Hypothalamus (tissue), 51 donors: ENCODE measurements around the gene NEURL1B.
"Not testable (repeated sequence)": the region's sequence is repeated elsewhere in the genome, so short reads cannot be mapped to it uniquely, and the experiment has no call there.

Experiments used
- DNase-seq, 51 donors: peaks; one replicate each; lab custom pipeline; 2025; lab: John Stamatoyannopoulos, UW

Gene NEURL1B

GRCh38 chr5:172640822-172641358, at the start of gene NEURL1B:
Gene NEURL1B, plus strand, starts transcription at chr5:172641263. Its CDS starts 144 bp downstream, at chr5:172641407.
- peak in 46 of 51 donors; percentile 13 to 85 (median 55) for DNase-seq

DNA sequence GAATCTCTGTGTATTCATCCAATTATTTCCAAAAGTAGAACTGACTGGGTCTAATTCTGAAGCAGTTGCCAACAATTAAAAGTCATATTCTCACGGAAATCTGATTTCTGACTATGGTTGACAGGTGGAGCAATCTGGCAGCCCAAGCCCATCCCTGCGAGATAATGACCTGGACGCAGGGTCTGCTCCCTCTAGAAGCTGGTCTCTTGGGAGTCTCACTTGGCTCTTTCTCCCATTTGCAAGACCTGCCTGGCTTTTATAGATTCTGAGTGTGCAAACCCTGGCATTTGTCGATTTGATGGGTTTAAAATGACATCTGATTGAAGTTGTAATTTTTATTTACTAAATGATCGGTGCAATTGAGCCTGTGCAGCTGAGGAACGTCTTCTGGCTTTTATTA, 49.4 kb upstream of the NEURL1B start:
- DNase-seq: no peak

DNA sequence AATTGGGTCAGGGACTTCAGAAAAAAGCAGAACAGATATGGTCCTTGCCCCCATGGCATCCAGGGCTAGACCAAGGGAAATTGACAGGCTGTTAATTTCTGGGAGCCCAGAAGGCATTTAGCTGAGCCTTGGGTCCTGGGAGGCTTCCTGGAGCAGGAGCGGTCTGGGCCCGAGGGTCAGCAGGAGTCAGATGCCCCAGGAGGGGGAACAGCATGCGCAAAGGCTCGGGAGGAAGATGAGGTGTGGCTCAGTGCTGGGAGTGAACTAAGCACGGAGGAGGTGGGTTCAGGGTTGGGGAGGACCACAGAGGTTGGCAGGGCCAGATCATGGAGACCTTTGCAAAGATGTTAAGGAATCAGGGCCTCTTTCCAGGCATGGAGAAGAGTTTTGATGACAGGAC, 48.2 kb upstream of the NEURL1B start:
- no peak for DNase-seq

- DNase-seq: no peak
These were observed 47.8 kb upstream of the NEURL1B start for GRCh38 chr5:172593306-172593705.

DNA sequence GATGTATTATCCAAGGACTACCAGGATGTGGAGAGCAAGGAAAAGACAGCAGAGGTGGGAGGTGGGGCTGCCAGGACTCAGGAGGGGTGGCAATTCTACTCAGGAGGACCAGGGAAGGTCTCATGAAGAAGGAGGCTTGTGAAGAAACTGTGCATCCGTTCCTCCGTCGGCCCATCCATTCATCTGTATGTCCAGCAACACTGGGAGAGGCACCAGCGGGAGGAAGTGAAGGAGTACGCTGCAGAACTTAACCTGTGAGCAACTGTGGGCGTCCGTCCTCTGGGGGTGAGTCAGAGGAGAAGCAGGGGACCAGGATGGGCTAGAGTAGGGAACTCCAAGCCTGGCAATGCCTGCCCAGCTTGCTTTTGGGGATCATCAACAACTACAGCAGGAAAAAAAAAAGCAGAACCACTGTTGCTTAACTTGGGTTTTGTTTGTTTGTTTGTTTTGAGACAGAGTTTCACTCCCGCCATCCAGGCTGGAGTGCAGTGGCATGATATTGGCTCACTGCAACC, 47.3 kb upstream of the NEURL1B start:
- DNase-seq: no peak

- no peak for DNase-seq
These were observed 46.6 kb upstream of the NEURL1B start for GRCh38 chr5:172594431-172594830.

DNA sequence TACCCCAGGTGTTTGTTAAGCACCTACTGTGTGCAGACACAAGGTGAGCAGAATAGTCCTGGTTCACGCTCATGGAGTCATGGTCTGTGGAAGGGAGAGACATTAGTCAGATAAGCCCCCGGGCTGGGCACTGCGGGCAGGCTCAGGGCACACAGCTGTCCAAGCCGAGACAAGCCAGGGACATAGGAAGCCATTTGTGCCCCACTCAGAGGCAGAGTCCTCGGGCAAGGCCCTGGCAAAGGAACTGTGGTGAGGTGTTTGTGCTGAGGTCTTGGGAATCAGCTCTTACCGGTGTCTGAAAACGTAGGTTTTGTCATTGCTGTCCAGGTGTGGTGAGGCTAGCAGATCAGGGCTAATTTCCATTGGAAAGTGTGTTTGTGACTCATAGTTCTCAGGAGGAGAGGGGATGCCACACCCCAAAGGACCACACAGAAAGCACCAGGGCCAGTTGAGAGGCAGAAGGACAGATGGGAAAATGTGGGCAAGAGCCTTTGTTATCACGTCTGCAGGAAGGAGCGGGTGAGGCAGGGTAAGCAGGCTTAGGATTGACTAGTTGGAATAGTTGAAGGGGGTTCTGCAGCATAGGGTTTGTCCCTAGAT, 46.1 kb upstream of the NEURL1B start:
- DNase-seq: no peak

DNA sequence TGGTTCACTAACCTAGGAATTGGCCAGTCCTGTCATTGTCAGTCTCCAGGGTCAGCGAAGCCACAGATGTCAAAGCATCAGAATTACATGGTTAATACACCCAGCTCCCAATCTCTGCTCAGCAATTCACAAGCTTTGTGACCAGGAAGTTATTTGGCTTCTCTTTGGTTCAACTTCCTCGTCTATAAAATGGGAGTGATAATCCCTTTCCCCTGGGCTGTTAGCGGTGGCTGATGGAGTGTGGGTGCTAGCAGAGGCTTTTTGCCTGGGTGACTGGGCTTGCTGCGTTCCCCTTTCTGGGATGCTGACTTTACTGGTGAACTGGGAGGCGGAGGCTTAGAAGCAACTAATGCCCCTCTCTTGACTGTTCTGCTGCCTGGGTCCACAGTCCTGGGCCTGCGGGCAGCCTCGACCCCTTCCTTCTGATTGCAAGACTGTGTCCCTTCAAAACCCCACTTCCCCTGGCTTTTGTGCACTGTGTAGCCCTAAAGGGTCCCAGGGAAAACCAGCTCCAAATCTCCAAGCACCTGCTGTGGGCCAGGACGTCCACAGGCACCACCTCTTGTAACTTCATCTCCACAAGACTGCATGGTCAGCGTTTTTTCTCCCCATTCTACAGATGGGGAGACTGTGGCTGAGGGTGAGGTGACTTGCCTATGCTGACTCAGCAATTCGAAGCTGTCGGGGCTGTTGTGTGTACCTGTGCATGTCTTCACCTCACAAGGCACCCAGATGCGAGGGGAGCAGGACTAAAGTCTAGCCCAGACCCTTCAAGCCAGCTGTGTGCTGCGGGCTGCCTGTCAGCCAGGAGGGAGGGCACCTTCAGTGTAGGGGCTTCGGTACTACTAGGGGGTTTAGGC, 45.2 kb upstream of the NEURL1B start:
- no peak for DNase-seq

GRCh38 chr5:172596638-172597231, 44.3 kb upstream of the NEURL1B start:
- no peak for DNase-seq

GRCh38 chr5:172597755-172598155, 43.3 kb upstream of the NEURL1B start:
- DNase-seq: no peak

- no peak for DNase-seq
These were observed 42.5 kb upstream of the NEURL1B start for GRCh38 chr5:172598251-172599203.

- no peak for DNase-seq
These were observed 41.9 kb upstream of the NEURL1B start for GRCh38 chr5:172599204-172599567.

GRCh38 chr5:172600571-172600970, 40.5 kb upstream of the NEURL1B start:
- DNase-seq: no peak

GRCh38 chr5:172601576-172601975, 39.5 kb upstream of the NEURL1B start:
- DNase-seq: not testable (repeated sequence)

DNA sequence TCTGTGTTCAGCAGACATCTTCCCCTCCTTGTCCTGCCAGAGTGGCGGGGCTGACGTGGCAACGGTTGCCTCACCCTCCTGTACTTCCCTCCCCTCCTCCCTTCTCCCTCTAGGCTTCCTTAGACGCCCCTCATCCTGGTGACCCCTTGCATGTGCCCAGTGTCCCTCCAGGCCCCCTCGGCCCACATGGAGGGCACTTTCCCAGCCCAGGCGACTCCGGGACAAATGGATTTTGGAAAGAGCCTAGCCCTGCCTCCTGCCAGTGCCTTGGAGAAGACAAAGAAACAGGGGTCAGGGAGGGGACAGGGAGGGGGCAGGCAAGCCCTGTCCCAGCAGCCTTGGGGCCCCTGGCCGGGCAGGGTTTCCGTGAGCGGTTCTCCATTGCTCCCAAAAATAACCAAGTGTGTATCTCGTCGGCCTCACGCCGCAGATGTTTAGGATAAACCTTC, 38.3 kb upstream of the NEURL1B start:
- DNase-seq: no peak

DNA sequence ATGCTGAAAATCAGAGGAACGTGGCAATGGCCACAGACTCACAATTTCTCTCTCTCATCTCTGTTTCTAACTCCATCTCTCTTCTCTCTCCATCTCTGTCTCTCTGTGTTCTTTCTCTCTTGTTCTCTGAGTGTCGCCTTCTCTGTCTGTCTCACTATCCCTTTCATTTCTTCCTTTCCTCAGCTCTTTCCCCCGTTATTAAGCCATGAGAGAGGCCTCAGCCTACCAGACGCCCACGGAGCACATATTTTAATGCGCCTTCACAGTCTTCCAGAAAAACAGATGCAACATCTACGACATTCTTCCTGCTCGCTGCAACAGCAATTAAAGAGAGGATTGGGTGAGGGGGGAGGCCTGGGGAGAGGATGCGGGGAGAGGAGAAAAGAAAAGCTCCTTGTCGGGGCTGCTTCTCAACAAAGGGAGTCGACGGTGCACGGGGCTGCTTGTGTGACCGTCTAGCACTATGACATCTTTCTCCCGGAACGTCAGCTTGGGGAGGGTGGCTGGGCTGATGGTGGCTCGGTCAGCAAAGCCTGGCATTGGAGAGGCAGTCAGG, 37.7 kb upstream of the NEURL1B start:
- peak in 19 of 51 donors; percentile 7 to 63 (median 18) for DNase-seq

- no peak for DNase-seq
These were observed 35.6 kb upstream of the NEURL1B start for GRCh38 chr5:172605466-172605865.

GRCh38 chr5:172606156-172606785, 34.8 kb upstream of the NEURL1B start:
- no peak for DNase-seq

- DNase-seq: no peak
These were observed 33.8 kb upstream of the NEURL1B start for GRCh38 chr5:172607213-172607793.
